Fibroblast of mammary gland (primary cell): Measurements from ENCODE around the gene ZSWIM6.

Source experiments
- DNase-seq: peaks from one replicate; pipeline ENCODE4 v3.0.0-alpha.2; 2010; ENCODE audit warnings: low read depth
- H3K4me3 ChIP-seq: 2 replicates; pipeline ENCODE4 v1.5.1; 2011; ENCODE audit warnings: low read depth, mild to moderate bottlenecking, low read length, moderate library complexity; ENCODE audit not compliant: control insufficient read depth
- TF ChIP-seq, protein P1 (sequence below): conservative IDR thresholded peaks from 2 replicates; pipeline ENCODE4 v1.5.1; 2011; ENCODE audit warnings: low read depth, low read length, inconsistent platforms; ENCODE audit not compliant: control insufficient read depth, insufficient read depth

ZSWIM6 gene

GRCh38 chr5:61491861-61492260 lies 159.8 kb downstream of the ZSWIM6 start:
- DNase-seq = peak; percentile 17
- TF ChIP-seq, protein P1, sequence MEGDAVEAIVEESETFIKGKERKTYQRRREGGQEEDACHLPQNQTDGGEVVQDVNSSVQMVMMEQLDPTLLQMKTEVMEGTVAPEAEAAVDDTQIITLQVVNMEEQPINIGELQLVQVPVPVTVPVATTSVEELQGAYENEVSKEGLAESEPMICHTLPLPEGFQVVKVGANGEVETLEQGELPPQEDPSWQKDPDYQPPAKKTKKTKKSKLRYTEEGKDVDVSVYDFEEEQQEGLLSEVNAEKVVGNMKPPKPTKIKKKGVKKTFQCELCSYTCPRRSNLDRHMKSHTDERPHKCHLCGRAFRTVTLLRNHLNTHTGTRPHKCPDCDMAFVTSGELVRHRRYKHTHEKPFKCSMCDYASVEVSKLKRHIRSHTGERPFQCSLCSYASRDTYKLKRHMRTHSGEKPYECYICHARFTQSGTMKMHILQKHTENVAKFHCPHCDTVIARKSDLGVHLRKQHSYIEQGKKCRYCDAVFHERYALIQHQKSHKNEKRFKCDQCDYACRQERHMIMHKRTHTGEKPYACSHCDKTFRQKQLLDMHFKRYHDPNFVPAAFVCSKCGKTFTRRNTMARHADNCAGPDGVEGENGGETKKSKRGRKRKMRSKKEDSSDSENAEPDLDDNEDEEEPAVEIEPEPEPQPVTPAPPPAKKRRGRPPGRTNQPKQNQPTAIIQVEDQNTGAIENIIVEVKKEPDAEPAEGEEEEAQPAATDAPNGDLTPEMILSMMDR = no peak
- H3K4me3 ChIP-seq = no peak overlapping the region

GRCh38 chr5:61493973-61494372 lies 161.9 kb downstream of the ZSWIM6 start:
- no peak for DNase-seq
- TF ChIP-seq, protein P1 = no peak
- no peak overlapping the region for H3K4me3 ChIP-seq

DNA sequence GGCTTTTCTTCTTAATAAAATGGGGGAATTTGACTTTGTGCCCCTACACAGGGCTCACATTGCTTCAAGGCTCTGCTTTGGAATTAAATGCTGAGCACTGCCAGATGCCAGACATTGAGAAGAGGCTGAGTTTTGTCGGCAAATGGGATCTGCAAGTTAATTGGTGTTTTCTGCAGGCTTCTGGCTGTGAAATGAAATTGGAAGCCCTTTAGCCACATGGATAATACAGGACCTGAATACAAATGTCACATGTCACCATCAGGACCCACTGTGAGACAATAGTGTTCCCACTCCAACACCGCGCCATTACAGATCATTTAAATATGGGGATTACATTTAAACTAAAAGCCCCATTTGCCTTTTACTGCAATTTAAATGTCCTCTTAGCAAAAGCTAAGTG lies 164.4 kb downstream of the ZSWIM6 start:
- no peak overlapping the region for H3K4me3 ChIP-seq
- TF ChIP-seq, protein P1 = no peak

DNA sequence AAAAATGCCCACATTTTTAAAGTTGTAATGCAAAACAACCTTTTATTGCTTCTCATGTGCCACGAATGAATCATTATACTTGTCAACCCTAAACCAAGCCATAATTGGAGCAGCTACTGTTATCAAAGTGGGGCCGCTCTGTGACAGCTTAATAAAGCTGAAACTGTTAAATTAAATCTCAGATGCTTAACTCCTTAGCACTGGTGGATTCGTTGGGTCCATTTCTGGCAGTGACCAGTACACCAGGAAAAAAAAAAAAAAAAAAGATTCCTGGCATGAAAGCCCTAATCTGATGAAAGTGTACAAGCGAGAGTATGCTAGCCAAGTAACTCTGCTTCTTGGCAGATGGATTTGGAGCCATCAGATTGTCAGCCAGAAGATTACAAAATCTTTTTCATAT lies 164.8 kb downstream of the ZSWIM6 start:
- DNase-seq = peak; percentile 8
- TF ChIP-seq, protein P1 = no peak
- no peak overlapping the region for H3K4me3 ChIP-seq

More for the DNA sequence above, 164.4 kb downstream of the ZSWIM6 start:
- DNase-seq = no peak

DNA sequence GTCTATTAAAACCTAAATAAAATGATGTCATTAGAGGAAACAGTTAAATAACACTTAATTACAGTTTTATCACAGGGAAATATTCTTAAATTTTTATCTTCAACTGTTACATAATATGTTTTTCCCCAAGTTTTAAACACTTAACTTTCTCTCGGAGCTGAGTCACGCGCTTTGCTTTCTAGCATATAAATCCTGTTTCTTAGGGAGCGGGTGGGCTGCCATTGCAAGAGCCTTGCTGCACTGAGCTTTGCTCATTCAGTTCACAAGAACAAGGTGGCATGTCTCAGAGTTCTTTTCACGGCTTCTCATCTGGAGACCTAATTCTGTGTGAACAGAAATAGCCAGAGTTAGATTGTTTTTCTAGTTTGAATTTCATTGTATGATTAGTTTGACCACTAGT lies 166.1 kb downstream of the ZSWIM6 start:
- no peak overlapping the region for H3K4me3 ChIP-seq
- TF ChIP-seq, protein P1 = no peak
- DNase-seq = no peak

- TF ChIP-seq, protein P1 = no peak
- H3K4me3 ChIP-seq = no peak overlapping the region
These were observed 169.9 kb downstream of the ZSWIM6 start for GRCh38 chr5:61501971-61502370.

DNA sequence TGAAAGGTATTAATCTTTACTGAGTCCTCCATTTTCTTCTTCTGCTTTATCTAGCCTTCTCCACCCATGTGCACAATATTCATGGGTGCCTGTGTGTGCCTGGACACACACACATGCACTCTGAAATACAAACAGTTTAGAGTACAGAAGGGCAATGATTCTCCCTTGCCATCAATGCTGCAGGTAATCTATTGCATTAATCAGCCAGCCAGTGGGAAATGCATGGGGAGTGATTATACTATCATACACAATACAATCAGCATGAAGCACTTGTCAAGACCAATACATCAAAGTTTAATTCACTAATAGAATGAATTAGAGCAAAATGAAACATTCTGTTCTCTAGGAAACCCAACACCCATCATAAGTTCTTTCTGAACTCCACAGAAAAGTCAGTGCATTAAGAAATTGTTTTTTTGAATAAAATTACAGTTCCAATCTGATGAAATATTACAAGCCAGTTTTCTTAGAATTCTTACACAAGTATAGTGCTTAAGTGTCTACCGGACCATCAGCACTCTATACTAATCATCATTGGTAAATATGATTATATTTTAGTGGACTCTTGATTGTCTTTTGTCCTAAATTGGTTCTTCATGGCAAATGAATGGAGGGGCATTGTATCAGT lies 172.2 kb downstream of the ZSWIM6 start:
- TF ChIP-seq, protein P1 = no peak
- DNase-seq = no peak

More at GRCh38 chr5:61501971-61502370, 169.9 kb downstream of the ZSWIM6 start:
- DNase-seq = no peak

More for the DNA sequence above, 172.2 kb downstream of the ZSWIM6 start:
- H3K4me3 ChIP-seq = no peak overlapping the region
